C4-2B (cell line): Measurements from ENCODE around the gene TNFAIP8.

Experiments
- H3K27ac ChIP-seq: fragments of 450-650 bp; 2 replicates; pipeline ENCODE4 v1.5.1; 2017
- ZFX ChIP-seq: fragments of 450-650 bp; IDR thresholded peaks from 2 replicates; pipeline ENCODE4 v1.6.1; 2017
- TF ChIP-seq, protein P1 (sequence below): fragments of 450-650 bp; conservative IDR thresholded peaks from 2 replicates; pipeline ENCODE4 v1.5.1; 2017; ENCODE audit warnings: mild to moderate bottlenecking

The TNFAIP8 gene

DNA sequence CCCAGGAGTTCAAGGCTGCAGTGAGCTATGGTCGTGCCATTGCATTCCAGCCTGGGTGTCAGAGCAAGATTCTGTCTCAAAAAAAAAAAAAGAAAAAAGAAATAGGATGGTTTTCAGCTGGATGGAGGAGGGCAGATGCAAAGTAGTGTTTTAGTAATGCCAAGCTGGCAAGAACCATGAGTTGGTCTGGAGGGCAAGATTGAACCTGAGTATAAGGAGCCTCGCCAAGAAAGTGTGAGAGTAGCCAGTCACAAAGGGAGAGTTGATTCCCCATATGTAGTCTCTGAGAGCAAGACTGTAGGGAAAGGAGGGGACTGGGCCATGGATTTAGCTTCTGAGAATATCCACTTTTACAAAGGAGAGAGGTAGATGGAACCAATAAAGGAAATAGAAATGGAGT, 6.9 kb downstream of the TNFAIP8 start:
- no peak for TF ChIP-seq ZFX
- TF ChIP-seq, protein P1, sequence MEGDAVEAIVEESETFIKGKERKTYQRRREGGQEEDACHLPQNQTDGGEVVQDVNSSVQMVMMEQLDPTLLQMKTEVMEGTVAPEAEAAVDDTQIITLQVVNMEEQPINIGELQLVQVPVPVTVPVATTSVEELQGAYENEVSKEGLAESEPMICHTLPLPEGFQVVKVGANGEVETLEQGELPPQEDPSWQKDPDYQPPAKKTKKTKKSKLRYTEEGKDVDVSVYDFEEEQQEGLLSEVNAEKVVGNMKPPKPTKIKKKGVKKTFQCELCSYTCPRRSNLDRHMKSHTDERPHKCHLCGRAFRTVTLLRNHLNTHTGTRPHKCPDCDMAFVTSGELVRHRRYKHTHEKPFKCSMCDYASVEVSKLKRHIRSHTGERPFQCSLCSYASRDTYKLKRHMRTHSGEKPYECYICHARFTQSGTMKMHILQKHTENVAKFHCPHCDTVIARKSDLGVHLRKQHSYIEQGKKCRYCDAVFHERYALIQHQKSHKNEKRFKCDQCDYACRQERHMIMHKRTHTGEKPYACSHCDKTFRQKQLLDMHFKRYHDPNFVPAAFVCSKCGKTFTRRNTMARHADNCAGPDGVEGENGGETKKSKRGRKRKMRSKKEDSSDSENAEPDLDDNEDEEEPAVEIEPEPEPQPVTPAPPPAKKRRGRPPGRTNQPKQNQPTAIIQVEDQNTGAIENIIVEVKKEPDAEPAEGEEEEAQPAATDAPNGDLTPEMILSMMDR, result no peak
- H3K27ac ChIP-seq, result no peak overlapping the region

DNA sequence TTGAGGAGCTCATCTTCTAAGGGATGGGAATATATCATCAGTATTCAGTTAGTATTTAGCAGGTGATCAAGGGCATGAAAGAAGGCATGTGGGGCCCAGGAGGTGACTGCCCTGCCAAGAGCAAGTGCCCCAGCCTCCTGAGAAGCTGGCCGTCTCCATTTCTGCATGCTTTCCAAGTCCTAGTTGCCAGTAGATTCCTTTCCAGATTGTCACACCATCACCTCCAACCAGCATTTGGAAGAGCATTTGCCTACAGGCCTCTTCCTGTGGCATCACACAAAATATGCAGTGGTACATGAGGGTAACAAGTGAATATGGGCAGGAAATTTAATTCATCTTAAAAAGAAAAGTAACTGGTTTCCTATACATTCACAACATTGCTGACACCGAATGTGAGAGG, 7.5 kb downstream of the TNFAIP8 start:
- TF ChIP-seq, protein P1, result no peak
- no peak for TF ChIP-seq ZFX
- H3K27ac ChIP-seq, result no peak overlapping the region

DNA sequence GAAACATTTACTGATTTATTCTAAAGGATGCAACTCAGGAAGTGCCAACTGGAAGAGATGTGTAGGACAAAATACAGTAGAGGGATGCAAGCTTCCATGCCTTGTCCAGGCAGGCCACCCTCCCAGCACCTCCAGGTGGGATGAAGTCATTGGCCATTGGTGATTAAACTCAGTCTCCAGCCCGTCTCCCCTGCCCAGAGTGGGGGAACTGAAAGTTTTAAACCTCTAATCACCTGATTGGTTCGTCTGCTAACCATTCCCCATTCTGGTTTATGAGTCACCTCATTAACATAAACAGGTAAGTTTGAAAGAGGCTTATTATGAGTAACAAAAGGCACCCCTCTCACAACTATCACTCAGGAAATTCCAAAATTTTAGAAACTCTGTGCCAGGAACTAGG, 8.1 kb downstream of the TNFAIP8 start:
- no peak for TF ChIP-seq ZFX
- TF ChIP-seq, protein P1, result no peak
- no peak overlapping the region for H3K27ac ChIP-seq

DNA sequence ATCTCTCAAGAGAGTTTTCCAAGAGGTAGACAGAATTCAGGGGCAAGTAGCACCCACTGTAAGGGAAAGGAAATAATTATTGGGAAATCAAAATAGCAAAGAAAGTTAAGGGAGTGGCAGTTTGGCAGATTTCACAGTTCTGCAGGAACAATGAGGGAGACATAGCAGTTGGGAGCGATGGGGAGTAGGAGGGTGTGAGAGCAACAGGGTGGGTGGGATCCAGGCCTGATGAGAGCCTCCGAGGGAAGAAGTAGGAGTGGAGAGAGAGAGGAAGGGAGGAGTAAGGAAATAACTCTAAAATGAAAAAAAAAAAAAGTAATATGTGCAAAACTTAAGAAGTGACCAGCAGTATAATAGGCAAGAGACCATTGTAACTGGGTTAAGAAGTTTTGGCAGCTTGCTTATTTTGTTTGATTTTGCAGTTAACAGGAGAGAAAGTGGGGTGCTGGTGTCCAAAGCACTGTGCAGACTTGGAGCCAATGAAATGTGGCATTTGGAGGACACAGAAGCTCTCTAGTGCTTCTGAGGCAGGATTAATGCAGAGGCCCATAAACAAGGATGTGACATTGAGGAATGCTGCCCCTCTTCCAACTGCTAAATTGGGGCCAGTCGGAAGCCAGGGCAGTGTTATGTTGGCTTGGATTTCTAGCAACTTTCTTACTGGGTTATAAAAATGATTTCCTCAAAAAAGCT, 10.2 kb downstream of the TNFAIP8 start:
- no peak overlapping the region for H3K27ac ChIP-seq
- TF ChIP-seq, protein P1, result no peak
- TF ChIP-seq ZFX, result no peak

DNA sequence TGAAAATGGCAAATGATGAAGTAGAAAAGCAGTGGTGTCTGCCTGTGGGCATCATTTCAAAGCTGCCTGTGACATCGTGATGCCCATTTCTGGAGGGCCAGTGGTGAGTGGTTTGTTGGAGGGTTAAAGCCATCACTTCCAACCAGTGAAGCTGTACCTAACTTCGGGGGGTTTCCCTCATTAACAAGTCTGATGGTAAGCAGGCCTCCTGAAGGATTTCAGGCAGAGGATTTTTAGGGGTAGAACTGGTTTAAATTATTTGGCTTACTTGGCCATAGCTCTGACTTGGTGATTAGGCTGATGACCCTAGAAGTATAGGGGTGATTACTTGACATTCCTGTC, 10.7 kb downstream of the TNFAIP8 start:
- H3K27ac ChIP-seq, result no peak overlapping the region

DNA sequence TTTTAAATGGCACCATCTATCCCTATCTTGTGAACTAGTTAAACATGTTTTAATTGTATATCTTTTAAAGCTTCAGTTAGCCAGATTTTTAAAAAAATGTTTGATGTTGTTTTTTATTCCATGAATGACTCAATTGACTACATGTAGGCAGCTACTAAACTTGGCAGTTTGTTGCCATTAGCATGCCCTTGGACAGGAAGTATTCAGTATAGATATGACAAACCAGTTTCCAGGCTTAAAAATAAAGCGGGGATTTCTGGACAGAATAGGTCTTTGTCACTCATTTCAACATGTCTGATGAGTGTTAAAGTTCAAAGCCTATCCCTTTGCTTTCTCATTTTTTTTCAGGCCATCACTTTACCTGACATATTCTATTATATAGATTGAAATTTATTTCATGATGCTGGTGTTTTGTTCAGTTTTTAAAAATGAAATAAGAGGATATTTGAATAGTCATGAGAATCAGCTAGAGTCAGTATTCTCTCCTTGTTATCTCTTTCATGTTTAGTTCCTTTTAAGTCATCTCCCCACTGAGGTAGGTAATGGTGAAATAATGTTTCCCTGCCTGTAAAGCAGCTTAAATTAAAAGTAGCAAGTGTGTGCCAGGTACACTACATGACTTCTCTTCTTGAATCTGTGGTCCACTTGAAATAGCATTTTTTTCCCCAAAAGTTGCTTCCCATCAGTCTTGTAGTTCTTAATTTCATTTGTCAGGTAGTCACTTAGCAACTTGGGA, 11.9 kb downstream of the TNFAIP8 start:
- no peak overlapping the region for H3K27ac ChIP-seq
- no peak for TF ChIP-seq ZFX
- TF ChIP-seq, protein P1, result no peak

More for the DNA sequence above, 10.7 kb downstream of the TNFAIP8 start:
- TF ChIP-seq, protein P1, result no peak
- no peak for TF ChIP-seq ZFX

DNA sequence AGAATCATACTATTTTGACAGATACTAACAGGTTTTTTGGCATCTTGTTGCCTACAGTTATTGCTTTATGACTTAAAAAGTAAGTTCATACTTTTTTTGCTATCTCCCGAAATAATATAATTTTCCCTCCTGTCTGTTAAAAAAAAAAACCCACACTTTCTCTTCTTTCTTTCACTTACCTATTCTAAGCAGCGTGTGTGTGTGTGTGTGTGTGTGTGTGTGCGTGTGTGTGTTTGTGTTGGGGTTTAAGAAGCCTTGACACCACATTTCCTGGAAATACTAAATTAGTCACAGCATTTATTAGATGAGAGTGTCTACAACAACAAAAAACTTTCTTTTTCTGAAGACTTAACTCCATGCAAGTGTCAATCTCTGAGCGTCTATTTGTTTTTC, 12.4 kb downstream of the TNFAIP8 start:
- TF ChIP-seq, protein P1, result no peak
- no peak for TF ChIP-seq ZFX
- no peak overlapping the region for H3K27ac ChIP-seq
